H1 (cell line): ENCODE measurements around the gene CHFR. TPM values are rescaled to one million over a fixed set of nuclear protein-coding genes. Genes with fewer than 3 reads are reported as not detected.

Experiments used
- BCL11A ChIP-seq, 2 experiments: IDR thresholded peaks; one replicate each; pipeline ENCODE4 v1.6.1; 2011; ENCODE audit warnings: low read depth in 2 of 2, low read length in 2 of 2, mild to moderate bottlenecking in 2 of 2
- CBX5 ChIP-seq: fragments of 300-800, 300-1000 bp; sonication (generic); IDR thresholded peaks from 2 replicates; pipeline ENCODE4 v1.7.1; 2016; ENCODE audit warnings: antibody characterized with exemption, low read length, low read depth
- CHD7 ChIP-seq: fragments of 300-600 bp; sonication (generic); IDR thresholded peaks from 2 replicates; pipeline ENCODE4 v1.7.1; 2012; ENCODE audit warnings: low read length, moderate library complexity, mild to moderate bottlenecking, inconsistent platforms; ENCODE audit not compliant: insufficient replicate concordance
- EGR1 ChIP-seq: IDR thresholded peaks from 2 replicates; pipeline ENCODE4 v1.6.1; 2011; ENCODE audit warnings: low read depth, low read length, borderline replicate concordance
- GABPA ChIP-seq: IDR thresholded peaks from 2 replicates; pipeline ENCODE4 v1.6.1; 2011; ENCODE audit warnings: mild to moderate bottlenecking, low read length, moderate library complexity, borderline replicate concordance; ENCODE audit not compliant: insufficient read depth
- JUND ChIP-seq: IDR thresholded peaks from 2 replicates; pipeline ENCODE4 v1.6.1; 2011; ENCODE audit warnings: mild to moderate bottlenecking, improper control_type of control experiment, low read length
- KDM4A ChIP-seq: IDR thresholded peaks from one replicate; pipeline ENCODE4 v1.7.1; 2012; ENCODE audit warnings: low read depth, mild to moderate bottlenecking, moderate library complexity, low read length, inconsistent platforms; ENCODE audit not compliant: severe bottlenecking
- SUZ12 ChIP-seq: fragments of 200-600 bp; sonication (generic); IDR thresholded peaks from 2 replicates; pipeline ENCODE4 v1.6.1; 2012; ENCODE audit warnings: mild to moderate bottlenecking, inconsistent platforms, low read length, moderate library complexity, mixed read lengths
- polyA plus RNA-seq, 7 experiments: library from polyadenylated mRNA; depleted of rRNA in 3 of 7; stranded (reverse) in 5 of 7; unstranded in 2 of 7; fragments of >200 nt in 5 of 7; fragments of 200-250 nt in 2 of 7; gene quantifications; 1 replicate in 5 of 7; 2 replicates in 1 of 7; 4 replicates in 1 of 7; pipeline versions ENCODE4 v1.2.1 to v1.2.3, GENCODE V29; 2011 to 2013; ENCODE audit warnings: missing spikeins in 2 of 7, mixed read lengths in 2 of 7
- total RNA-seq: library from RNA; stranded (reverse); fragmentation: NEBNext Ultra II Directional; extraction: Animal tissue kit (Norgen Biotek cat#: 25700); gene quantifications from 2 replicates; pipeline ENCODE4 v1.2.1, GENCODE V29; 2021

CHFR gene
- total and polyA plus RNA-seq, 2 of the 8 experiments (the other 6 are each of a cell fraction or from before 2014, with no cell fraction given): 31.4 to 44.6 TPM

GRCh38 chr12:132833341-132833740 lies 54.1 kb downstream of the CHFR start (continued):
- TF ChIP-seq CHD7 (no peak), BCL11A (IDR thresholded peaks at IDR 0.05; ENCODE audit: low read depth in 2 of 2, low read length in 2 of 2) (no peak), SUZ12 (no peak), CBX5 (no peak), JUND (no peak), EGR1 (no peak), KDM4A (no peak), GABPA (no peak)
